IPS-NIHi7 (cell line): ENCODE measurements around the gene RNU1-4.
"Not testable (repeated sequence)": the region's sequence is repeated elsewhere in the genome, so short reads cannot be mapped to it uniquely, and the experiment has no call there.

ENCODE experiments used
- DNase-seq: peaks from one replicate; pipeline ENCODE4 v3.0.0; 2012; ENCODE audit warnings: mixed read lengths; ENCODE audit errors: extremely low spot score

Gene RNU1-4

DNA sequence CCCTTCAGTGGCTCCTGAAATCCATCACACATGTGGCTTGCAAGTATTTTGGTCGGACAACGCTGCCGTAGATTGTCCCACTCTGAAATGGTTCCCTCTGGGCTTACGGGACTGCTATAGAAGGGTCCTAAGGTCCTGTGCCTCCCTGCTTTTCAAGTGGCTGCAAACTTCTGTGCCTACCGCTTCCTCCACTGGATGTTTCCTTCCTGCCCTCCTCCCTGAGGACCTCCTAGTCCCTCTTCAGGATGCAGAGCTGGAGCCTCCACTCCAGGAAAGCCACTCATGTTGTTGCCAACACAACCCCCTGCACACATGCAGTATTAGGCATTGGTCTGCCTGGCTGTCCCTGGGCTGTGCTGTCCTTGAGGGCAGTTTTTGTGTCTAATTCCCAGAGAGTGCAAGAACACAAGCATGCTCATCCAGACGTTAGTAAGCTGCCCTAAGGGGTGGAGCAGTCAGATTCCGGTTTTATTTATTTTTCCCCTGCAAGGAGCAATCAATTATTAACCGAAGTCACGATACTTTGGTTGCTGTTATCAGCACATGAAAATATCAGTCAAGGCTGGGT, 26.5 kb downstream of the RNU1-4 start:
- DNase-seq: not testable (repeated sequence)

DNA sequence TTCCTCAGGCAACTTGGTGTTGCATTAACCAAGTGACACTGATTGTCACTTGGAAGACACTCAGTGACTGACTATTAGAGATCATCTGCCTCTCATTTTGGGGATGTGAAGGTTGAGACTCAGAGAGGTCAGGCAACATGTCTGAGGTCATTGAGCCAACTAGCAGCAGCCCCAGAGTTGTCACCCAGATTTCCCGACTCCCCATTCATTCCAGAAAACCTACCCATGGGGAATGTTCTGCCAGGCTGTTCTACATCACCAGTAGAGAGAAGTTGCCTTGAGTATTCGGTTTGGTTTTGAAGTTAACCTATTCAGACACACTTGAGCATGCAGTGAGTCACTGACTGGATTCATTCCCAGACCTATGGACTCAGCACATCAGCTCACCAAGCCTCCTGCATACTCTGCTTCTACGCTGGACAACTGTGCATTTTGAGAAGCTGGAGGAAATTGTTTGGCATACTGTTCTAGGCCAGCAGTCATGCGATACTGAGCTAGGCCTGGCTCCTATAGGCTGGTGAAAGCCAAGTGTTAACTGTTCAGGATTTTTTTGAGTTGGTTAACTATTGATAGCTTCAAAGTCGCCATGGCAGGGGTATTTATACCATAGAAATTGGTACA, 29.9 kb downstream of the RNU1-4 start:
- not testable (repeated sequence) for DNase-seq

DNA sequence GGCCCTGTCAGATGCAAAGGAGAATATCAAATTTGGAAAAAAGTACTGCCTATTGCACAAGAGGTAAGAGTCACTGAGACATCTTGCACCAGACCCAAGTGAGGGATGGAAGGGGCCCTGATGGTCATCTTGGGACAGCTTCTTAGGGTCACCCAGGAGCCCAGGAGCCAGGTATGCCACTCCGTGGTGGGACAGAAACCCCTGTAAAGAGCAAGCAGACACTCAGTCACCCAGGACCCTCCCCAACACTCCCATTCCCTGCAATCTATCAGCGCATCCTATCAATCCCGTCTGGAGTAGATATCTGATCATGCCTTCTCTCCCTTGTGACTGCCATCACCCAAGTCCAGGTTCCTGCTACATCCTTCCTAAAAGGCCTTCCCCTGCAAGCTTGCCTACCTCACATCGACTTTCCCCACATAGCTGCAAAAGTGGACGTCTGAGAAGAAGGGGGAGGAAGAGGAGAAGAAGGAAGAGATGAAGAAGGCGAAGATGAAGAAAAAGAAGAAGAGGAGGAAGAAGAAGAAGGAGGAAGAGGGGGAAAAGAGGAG, 30.7 kb downstream of the RNU1-4 start:
- not testable (repeated sequence) for DNase-seq

DNA sequence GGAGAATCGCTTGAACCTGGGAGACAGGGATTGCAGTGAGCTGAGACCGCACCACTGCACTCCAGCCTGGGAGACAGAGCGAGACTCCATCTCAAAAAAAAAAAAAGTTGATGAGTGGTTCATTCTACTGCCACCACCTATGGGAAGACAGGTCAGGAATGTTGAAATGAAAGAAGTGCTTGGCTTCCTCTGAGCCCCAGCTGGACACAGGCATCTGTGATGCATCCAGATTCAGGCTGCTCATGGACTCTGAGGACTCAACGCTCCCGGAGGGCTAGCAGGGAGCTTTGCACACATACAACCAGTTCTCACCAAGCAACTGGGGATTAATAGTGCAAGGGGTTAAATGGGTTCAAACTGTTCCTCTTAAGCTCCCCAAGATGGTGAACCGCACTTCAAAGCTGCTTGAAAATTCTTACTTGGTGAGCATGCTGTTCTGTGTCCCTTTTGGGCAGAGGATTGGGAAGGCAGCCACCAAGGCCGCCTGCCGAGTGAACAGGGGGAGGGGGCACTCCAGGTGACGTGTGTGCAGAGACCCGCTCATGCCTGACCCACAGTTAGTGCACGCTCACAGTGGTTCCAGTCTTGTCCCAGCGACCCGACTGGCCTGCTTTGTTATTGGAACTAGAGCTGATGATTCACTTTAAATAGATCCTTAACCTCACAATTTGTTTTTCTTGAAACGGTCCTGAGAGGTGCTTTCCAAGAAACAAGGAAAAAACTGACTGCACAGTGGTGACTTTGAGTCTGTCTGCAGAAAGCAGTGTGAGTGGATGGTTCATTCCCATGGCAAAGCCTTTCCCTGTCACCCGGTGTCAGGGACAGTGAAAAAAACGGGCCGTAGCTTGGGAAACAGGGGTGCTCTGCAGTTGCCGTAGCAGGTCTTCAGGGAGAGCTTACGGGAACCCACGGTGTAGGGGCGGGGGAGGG, 32.2 kb downstream of the RNU1-4 start:
- not testable (repeated sequence) for DNase-seq

DNA sequence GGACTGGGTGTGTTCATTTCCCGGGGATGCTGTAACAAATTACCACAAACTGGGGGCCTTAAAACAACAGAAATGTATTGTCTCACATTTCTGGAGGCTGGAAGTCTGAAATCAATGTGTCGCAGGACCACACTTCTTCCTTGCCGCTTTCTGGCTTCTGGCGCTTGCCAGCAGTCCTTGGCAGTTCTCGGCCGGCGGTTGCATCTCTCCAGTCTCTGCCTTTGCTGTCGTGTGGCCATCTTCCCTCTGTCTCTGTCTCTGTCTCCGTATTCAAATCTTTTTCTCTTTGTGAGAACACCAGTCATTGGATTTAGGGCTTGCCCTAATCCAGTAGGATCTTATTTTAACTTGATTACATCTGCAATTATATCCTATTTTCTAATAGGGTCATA, 32.9 kb downstream of the RNU1-4 start:
- DNase-seq: not testable (repeated sequence)

DNA sequence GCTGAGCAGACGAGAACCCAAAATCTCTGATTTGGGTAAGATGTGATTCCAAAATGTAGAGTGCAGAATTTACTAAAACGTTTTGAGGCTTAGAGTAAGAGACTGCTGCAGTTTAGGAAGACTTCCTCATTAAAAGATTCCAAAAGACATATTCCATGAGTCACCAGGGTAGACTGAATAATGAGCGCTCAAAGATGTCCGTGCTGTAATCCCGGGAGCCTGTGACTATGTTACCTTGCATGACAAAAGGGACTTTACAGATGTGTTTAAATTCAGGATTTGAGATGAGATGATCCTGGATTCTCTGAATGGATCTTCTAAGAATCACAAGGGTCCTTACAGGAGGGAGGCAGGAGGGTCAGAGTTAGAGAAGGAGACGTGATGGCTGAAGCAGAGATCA, 33.4 kb downstream of the RNU1-4 start:
- not testable (repeated sequence) for DNase-seq

DNA sequence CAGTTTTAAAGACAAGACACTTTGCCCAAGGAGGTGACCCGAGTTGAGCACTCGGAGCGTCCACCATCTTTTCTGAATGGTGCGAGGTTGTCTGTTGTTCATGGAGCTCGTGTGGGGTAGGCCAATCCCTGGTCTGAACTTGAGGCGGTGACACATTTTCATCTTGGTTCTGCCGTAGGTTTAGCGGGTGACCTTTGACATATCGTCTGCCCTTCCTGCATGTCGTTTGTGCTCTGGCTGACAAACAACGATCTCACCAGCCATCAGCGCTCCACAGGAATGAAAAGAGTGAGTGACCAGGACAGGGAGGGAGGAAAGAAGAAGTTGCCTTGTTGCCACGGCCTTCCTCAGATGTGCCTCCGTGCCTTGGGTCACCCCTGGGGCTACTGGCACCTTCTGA, 34.5 kb downstream of the RNU1-4 start:
- DNase-seq: not testable (repeated sequence)

DNA sequence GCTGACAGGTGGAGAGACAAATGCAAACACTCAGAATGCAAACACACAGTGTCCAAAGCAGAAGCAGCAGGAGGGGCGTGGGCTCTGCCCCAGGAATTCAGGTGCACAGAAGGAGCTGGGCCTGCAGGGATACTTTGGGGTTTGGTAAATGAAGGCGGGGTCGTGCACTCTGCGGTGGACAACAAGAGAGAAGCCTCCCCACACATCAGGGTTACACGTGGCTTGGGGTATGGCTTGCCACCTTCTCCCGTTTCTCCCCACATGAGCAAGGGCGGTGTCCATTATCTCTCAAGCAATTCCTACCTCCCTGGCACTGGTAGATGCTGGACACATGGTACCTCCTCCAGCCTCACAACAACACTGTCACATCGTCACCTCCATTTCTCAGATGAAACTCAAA, 35.0 kb downstream of the RNU1-4 start:
- DNase-seq: not testable (repeated sequence)

DNA sequence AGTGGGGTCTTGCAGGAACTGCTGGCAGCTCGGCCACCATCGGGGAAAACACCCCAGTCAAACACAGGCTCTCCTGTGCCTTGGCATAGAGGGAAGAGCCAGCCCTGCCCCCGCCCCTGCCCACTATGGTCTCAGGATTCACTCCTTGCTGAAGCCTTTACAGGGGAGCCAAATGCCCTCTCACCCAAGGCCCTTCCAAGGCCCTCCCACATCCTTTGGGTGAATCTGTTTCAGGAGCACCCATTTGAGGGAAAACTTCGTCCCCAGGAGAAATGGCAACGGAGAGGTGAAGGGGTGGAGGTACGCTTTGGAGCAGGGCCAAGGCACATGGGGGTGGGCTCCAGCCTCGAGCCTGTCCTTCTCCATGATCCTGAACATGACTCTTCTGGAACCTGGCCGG, 35.9 kb downstream of the RNU1-4 start:
- not testable (repeated sequence) for DNase-seq

DNA sequence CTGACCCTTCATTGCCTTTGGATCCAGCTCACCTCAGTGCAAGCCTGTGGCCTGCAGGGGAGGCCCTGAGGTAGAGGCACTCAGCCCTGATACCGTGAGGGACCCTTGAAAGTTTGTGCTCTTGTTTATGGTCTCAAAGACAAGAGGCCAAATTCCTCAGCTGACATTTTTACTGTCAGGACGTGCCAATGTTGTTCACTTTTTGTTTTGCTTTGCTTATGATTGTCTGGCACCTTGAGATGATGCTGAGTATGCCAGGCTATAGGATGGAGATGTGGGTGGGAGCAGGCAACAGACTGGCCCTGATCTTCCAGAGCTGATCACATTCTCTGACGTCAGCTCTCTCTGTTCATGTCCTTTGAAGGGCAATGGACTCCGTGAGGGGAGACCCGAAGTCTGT, 36.5 kb downstream of the RNU1-4 start:
- DNase-seq: not testable (repeated sequence)

DNA sequence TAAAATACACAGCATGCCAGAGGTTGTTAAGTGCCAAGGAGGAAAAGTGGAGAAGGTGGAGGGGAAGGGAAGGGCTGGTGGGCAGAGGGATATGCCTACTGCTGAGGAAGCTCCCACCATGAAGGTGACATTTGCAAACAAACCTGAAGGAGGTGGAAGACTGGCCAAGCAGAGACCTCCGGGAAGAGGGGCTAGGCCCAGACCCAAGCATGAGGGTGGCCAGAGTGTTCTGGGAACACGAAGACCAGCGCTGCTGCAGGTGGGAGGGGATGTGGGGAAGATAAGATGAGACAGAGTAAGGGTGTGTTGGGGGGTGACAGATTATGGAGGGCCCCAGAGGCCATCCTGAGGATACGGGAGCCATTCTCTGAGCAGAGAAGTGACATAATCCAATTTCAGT, 37.5 kb downstream of the RNU1-4 start:
- not testable (repeated sequence) for DNase-seq

DNA sequence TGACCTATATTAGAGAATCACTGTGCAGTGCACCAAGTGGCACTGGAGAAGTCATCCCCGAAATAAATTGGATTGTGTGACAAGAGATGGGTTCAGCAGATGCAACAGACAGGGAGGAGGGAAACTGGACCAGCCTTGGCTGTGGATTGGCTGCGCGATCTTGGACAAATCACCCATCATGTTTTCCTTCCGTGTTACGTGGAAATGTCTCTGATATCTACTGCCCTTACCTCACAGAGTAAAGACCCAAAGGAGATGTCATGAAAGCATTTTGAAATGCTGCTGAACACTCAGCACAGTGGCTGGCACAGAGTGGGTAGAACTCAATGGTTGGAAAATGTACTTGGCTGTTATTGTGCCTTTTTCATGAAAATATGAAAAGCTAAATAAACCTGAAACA, 39.2 kb downstream of the RNU1-4 start:
- DNase-seq: not testable (repeated sequence)

DNA sequence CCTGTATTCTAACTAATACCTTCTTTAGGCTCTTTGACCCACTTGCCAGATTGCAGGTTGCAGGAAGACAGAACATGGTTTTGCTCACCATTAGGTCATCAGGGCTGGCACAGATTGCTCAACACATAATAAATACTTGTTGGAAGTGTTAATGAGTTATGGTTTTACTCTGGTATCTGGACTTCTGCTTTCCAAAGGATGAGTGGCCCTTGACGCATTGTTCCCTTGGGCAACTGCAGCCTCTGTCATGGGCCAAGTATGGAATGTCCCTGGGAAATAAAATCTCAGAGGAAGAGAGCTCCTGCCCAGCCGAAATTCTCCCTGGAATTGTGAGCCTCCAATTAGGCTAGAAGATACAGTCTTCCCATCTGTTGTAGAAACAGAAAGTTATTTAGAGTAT, 40.7 kb downstream of the RNU1-4 start:
- not testable (repeated sequence) for DNase-seq

DNA sequence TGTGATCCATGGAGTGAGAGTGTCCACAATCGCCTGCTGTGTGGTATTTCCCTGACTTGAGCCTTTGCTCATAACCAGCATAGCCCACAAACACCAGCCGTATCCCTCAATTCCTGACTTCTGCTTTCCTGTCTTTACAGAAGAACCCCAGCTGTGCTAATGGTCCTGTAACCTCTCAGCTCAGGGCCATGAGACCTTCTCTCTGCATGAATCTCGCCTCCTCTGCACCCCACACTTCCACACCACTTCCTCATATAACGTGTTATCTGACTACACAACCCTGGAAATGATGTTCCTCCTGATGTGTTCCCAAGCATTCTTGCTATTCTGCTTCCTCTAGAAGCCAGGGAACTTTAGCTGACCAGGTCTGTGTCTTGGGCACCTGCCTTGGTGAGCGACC, 41.3 kb downstream of the RNU1-4 start:
- not testable (repeated sequence) for DNase-seq

DNA sequence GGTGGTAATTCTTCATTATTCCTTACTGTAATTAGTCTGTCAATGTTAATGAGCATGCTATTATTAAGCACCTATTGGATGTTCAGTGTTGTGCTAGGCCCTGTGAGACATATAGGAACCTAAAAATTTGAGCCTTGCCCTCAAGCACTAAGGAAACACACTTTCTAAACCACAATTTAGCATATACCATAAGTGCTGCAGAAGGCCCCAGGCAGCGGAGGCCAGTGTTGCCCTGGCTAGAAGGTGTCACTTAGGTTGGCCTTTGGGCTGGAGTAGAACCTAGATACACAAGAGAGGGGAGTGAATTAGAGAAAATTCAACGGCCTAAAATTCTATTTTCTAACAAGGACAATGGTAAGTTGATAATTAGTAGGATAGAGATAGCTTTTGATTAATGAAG, 44.6 kb downstream of the RNU1-4 start:
- not testable (repeated sequence) for DNase-seq

DNA sequence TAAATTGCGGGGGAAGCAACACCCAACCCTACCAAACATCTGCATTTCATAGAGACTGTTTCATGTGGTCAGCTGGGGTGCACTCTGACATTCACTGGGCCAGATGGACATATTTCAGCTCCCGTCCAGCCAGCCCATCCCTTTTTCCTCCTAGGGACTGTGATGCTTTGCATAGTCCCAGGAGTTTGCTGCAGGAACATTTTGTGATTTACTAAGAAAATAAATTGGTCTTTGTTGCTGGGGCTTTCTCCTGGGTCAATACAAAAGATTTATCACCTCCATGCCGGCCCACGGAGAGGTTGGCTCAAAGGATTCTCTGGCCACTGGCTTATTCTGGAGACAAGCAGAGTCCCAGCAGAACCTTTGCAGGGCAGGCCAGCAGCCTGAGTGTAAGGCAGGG, 46.0 kb downstream of the RNU1-4 start:
- not testable (repeated sequence) for DNase-seq

DNA sequence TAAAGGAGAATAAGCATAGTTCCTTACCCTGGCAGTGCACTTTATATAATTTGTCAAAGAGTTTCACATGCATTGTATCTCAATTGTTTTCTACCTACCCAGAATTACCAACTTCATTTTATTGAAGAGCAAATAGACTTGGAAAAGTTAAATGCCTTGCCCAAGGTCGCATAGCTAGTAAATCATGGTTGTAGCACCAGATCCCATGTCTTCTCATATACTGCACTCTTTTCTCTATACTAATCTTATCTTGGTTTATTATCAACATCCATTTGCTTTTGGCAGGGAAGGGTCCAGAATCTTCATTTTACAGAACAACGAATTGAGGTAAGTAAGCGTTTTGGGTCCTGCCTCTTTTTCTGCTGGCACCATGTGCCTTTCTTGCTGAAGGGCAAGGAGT, 46.9 kb downstream of the RNU1-4 start:
- not testable (repeated sequence) for DNase-seq

DNA sequence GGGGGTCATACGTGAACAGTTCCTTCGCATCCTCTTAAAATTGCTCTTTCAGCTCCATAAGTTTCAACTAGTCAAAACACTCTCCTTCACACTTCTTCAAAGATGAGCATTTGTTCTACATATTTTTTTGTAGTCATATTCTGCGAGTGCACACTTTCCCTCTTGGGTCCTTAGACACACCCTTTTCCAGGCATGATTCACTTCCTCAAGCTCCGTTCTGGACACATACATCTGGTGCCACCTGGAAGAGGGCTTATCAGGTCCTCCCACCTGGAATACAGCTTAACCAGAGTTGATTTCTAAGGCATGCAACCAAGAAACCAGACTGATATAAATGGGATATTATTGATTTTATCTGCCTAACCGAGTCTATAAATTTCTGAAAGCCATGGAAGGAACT, 47.4 kb downstream of the RNU1-4 start:
- not testable (repeated sequence) for DNase-seq
